SK-N-SH (cell line): ENCODE data around the gene EIF6. TPM values are rescaled to one million over a fixed set of nuclear protein-coding genes. Genes with fewer than 3 reads are reported as not detected.
A peak's percentile ranks its signal among the peaks of the same experiment; 100 is the strongest.

Source experiments
- CTCF ChIA-PET: fragments of 300-600, 350-600 bp; formaldehyde crosslinking; extraction: SDS; loops from one replicate; lab custom pipeline; 2021; lab: Yijun Ruan, JAX
- POLR2A ChIA-PET: fragments of 350-600 bp; sonication (Branson Sonifier 250); formaldehyde crosslinking; extraction: SDS; loops from one replicate; lab custom pipeline; 2020; ENCODE audit warnings: antibody characterized with exemption, inconsistent platforms; lab: Yijun Ruan, JAX
- DNase-seq: peaks from one replicate; pipeline ENCODE4 v3.0.0; 2012
- H2AFZ ChIP-seq: fragments of 200-600 bp; sonication (generic); 2 replicates; pipeline ENCODE4 v1.8.1; 2016; ENCODE audit warnings: antibody characterized with exemption, mild to moderate bottlenecking, low read depth
- H3F3A ChIP-seq: fragments of 200-600 bp; sonication (generic); replicated peaks from 2 replicates; pipeline ENCODE3; 2016; ENCODE audit warnings: antibody characterized with exemption, mild to moderate bottlenecking; ENCODE audit not compliant: insufficient read depth
- H3K27ac ChIP-seq, 2 experiments: fragments of 200-500 bp in 1 of 2; fragments of 200-600 bp in 1 of 2; sonication (Bioruptor generic) in 1 of 2; sonication (generic), shearing (Covaris generic) in 1 of 2; 2 replicates each; pipeline versions ENCODE4 v1.5.1 to v1.6.1; 2014 to 2016; ENCODE audit warnings: low read depth in 2 of 2, inconsistent platforms in 1 of 2, low read length in 1 of 2, mild to moderate bottlenecking in 1 of 2, mixed read lengths in 1 of 2
- H3K27me3 ChIP-seq: fragments of 200-600 bp; sonication (generic), shearing (Covaris generic); 2 replicates; pipeline ENCODE4 v1.6.1; 2016; ENCODE audit warnings: mixed run types; ENCODE audit not compliant: insufficient read depth
- H3K36me3 ChIP-seq, 2 experiments: fragments of 200-500 bp in 1 of 2; fragments of 200-600 bp in 1 of 2; sonication (Bioruptor generic) in 1 of 2; sonication (generic) in 1 of 2; replicated peaks in 1 of 2; 2 replicates each; pipeline versions ENCODE3 to v1.5.1; 2014 to 2016; ENCODE audit warnings: low read length in 1 of 2, mild to moderate bottlenecking in 1 of 2; ENCODE audit not compliant: insufficient read depth in 2 of 2, control insufficient read depth in 1 of 2
- H3K4me1 ChIP-seq, 2 experiments: fragments of 200-500 bp in 1 of 2; fragments of 200-600 bp in 1 of 2; sonication (Bioruptor generic) in 1 of 2; sonication (generic), shearing (Covaris generic) in 1 of 2; 2 replicates each; pipeline versions ENCODE4 v1.5.1 to v1.6.1; 2014 to 2016; ENCODE audit warnings: low read depth in 1 of 2, low read length in 1 of 2, mixed run types in 1 of 2; ENCODE audit not compliant: insufficient read depth in 2 of 2, control insufficient read depth in 1 of 2
- H3K4me2 ChIP-seq: fragments of 200-600 bp; sonication (generic), shearing (Covaris generic); 2 replicates; pipeline ENCODE4 v1.6.1; 2017; ENCODE audit warnings: mixed run types
- H3K4me3 ChIP-seq, 2 experiments: fragments of 200-500 bp in 1 of 2; fragments of 200-600 bp in 1 of 2; sonication (Bioruptor generic) in 1 of 2; sonication (generic), shearing (Covaris generic) in 1 of 2; 2 replicates each; pipeline versions ENCODE4 v1.5.1 to v1.8.1; 2014 to 2016; ENCODE audit warnings: low read depth in 2 of 2, inconsistent platforms in 1 of 2, low read length in 1 of 2, mild to moderate bottlenecking in 1 of 2, mixed read lengths in 1 of 2, moderate library complexity in 1 of 2
- H3K79me2 ChIP-seq: fragments of 200-600 bp; sonication (generic); 2 replicates; pipeline ENCODE4 v1.8.1; 2017; ENCODE audit warnings: mild to moderate bottlenecking; ENCODE audit not compliant: insufficient read depth
- H3K9ac ChIP-seq: fragments of 200-600 bp; sonication (generic); 2 replicates; pipeline ENCODE4 v1.6.1; 2017; ENCODE audit warnings: mixed run types
- H3K9me2 ChIP-seq: fragments of 200-600 bp; sonication (generic); 2 replicates; pipeline ENCODE4 v1.6.1; 2017; ENCODE audit warnings: mixed run types
- H3K9me3 ChIP-seq: fragments of 200-600 bp; sonication (generic); 2 replicates; pipeline ENCODE4 v1.6.1; 2017; ENCODE audit warnings: mixed run types, mild to moderate bottlenecking, moderate library complexity
- H4K20me1 ChIP-seq: fragments of 200-600 bp; sonication (generic); 2 replicates; pipeline ENCODE4 v1.6.1; 2017; ENCODE audit warnings: mild to moderate bottlenecking, mixed run types; ENCODE audit not compliant: insufficient read depth
- CHD2 ChIP-seq: fragments of 150-350 bp; IDR thresholded peaks from 2 replicates; pipeline ENCODE4 v1.6.1; 2018; ENCODE audit warnings: low read length; ENCODE audit not compliant: partially characterized antibody
- ELF1 ChIP-seq: IDR thresholded peaks from 2 replicates; pipeline ENCODE4 v1.4.0; 2012
- EP300 ChIP-seq, 2 experiments: IDR thresholded peaks; 2 replicates each; pipeline versions ENCODE4 v1.4.0 to v1.6.1; 2012; ENCODE audit warnings: borderline replicate concordance in 1 of 2, low read depth in 1 of 2, low read length in 1 of 2
- GABPA ChIP-seq: IDR thresholded peaks from 2 replicates; pipeline ENCODE4 v1.4.0; 2012; ENCODE audit warnings: low read depth, mild to moderate bottlenecking
- JUND ChIP-seq: IDR thresholded peaks from 2 replicates; pipeline ENCODE4 v1.4.0; 2012
- MEF2A ChIP-seq: IDR thresholded peaks from 2 replicates; pipeline ENCODE4 v1.4.0; 2012; ENCODE audit warnings: low read depth, borderline replicate concordance
- MXI1 ChIP-seq: IDR thresholded peaks from 2 replicates; pipeline ENCODE4 v1.6.1; 2012; ENCODE audit warnings: mild to moderate bottlenecking, low read depth, low read length, improper control_type of control experiment
- NFIC ChIP-seq: IDR thresholded peaks from 2 replicates; pipeline ENCODE4 v1.4.0; 2012; ENCODE audit warnings: borderline replicate concordance
- POLR2AphosphoS5 ChIP-seq: IDR thresholded peaks from 2 replicates; pipeline ENCODE4 v1.6.1; 2012; ENCODE audit warnings: low read depth, low read length
- RCOR1 ChIP-seq: fragments of 150-350 bp; IDR thresholded peaks from 2 replicates; pipeline ENCODE4 v1.6.1; 2017; ENCODE audit warnings: antibody characterized with exemption, low read length
- RFX5 ChIP-seq: IDR thresholded peaks from 2 replicates; pipeline ENCODE4 v1.6.1; 2012; ENCODE audit warnings: mild to moderate bottlenecking, improper control_type of control experiment, low read length
- SIN3A ChIP-seq: IDR thresholded peaks from 2 replicates; pipeline ENCODE4 v1.6.1; 2012; ENCODE audit warnings: low read depth, mild to moderate bottlenecking, low read length, moderate library complexity, borderline replicate concordance
- SMC3 ChIP-seq: IDR thresholded peaks from 2 replicates; pipeline ENCODE4 v1.6.1; 2012; ENCODE audit warnings: low read depth, low read length, improper control_type of control experiment
- TAF1 ChIP-seq: IDR thresholded peaks from 2 replicates; pipeline ENCODE4 v1.6.1; 2012; ENCODE audit warnings: low read depth, mild to moderate bottlenecking, low read length, moderate library complexity, borderline replicate concordance
- TEAD4 ChIP-seq: IDR thresholded peaks from 2 replicates; pipeline ENCODE4 v1.4.0; 2012; ENCODE audit warnings: mild to moderate bottlenecking, borderline replicate concordance; ENCODE audit not compliant: insufficient read depth
- USF1 ChIP-seq: IDR thresholded peaks from 2 replicates; pipeline ENCODE4 v1.4.0; 2012; ENCODE audit warnings: low read depth, borderline replicate concordance
- ZBTB33 ChIP-seq: IDR thresholded peaks from 2 replicates; pipeline ENCODE4 v1.4.0; 2012; ENCODE audit warnings: low read depth, borderline replicate concordance
- WGBS: methylation state at CpG from one replicate; pipeline ENCODE4 v1.1.6; 2017; ENCODE audit warnings: low lambda C conversion rate; 5-methylcytosine and 5-hydroxymethylcytosine counted together
- polyA plus RNA-seq, 3 experiments: library from polyadenylated mRNA; depleted of rRNA; stranded (reverse); fragments of >200 nt; gene quantifications; 2 replicates each; pipeline ENCODE4 v1.2.3, GENCODE V29; 2012
- TF ChIP-seq, protein P1 (sequence below): IDR thresholded peaks from 2 replicates; pipeline ENCODE4 v1.4.0; 2012; ENCODE audit warnings: low read depth

The EIF6 gene
- polyA plus RNA-seq (2012; rRNA removed): 343 and 356 TPM in 2 replicates
- polyA plus RNA-seq (2012; cell fraction: cytosol; rRNA removed): 174 and 232 TPM in 2 replicates
- 485 and 538 TPM in 2 replicates for polyA plus RNA-seq (2012; cell fraction: nucleus; rRNA removed)

GRCh38 chr20:35284267-35284991 lies at the start of gene EIF6:
Gene EIF6, minus strand, starts transcription at chr20:35284772. Its CDS starts 285 bp downstream, at chr20:35284487.
- peak within 1 kb of the TSS; percentile 71 to 80 for H3K4me3 ChIP-seq
- DNase-seq: peak; percentile 96
- peak within 1 kb of the TSS; percentile 81 for H3K9ac ChIP-seq
- H3K79me2 ChIP-seq: peaks cover 43% of the 10 kb centered on the region
- no peaks in the 10 kb centered on the region for H4K20me1 ChIP-seq
- no peak for TF ChIP-seq EP300 (IDR thresholded peaks at IDR 0.05; ENCODE audit: borderline replicate concordance in 1 of 2, low read depth in 1 of 2, low read length in 1 of 2)
- peak; percentile 91 for TF ChIP-seq MXI1
- TF ChIP-seq RFX5: 0 out of 2 replicates have a peak, but pooled peaks have one; percentile 23
- no peak; the same call in 1 of the 2 replicates for TF ChIP-seq NFIC
- no peak for TF ChIP-seq SMC3
- TF ChIP-seq SIN3A: peak; percentile 86; the same call in 1 of the 2 replicates
- TF ChIP-seq POLR2AphosphoS5: peak; percentile 83
- no peak for TF ChIP-seq MEF2A
- peak; percentile 91 for TF ChIP-seq GABPA
- 0 out of 2 replicates have a peak, but pooled peaks have one; percentile 20 for TF ChIP-seq RCOR1
- 0 out of 2 replicates have a peak, but pooled peaks have one; percentile 13 for TF ChIP-seq TEAD4
- no peak for TF ChIP-seq USF1
- TF ChIP-seq ELF1: peak; percentile 86
- TF ChIP-seq CHD2: no peak
- 0 out of 2 replicates have a peak, but pooled peaks have one; percentile 43 for TF ChIP-seq ZBTB33
- no peak for TF ChIP-seq JUND
- peak; percentile 81 for TF ChIP-seq TAF1
- TF ChIP-seq, protein P1, sequence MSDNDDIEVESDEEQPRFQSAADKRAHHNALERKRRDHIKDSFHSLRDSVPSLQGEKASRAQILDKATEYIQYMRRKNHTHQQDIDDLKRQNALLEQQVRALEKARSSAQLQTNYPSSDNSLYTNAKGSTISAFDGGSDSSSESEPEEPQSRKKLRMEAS: peak; percentile 93
- no peaks in the 10 kb centered on the region for H3K9me3 ChIP-seq
- no peaks in the 10 kb centered on the region for H3K27me3 ChIP-seq
- H3K36me3 ChIP-seq: peaks cover 16 to 26% of the 10 kb centered on the region in 2 experiments
- H3K4me2 ChIP-seq: peak within 1 kb of the TSS; percentile 76
- H3K27ac ChIP-seq: peak within 1 kb of the TSS; percentile 67 to 75
- H3F3A ChIP-seq: peaks cover 20% of the 10 kb centered on the region
- 0% methylated on average over 23 of the region's 61 CpGs for WGBS
- ChIA-PET POLR2A (interaction anchor here (0.6 to 1.7 kb wide), 5 partner anchors 12 to 171 kb away, joined by 3 to 9 read pairs (median 3); partner anchors contain the start of gene CEP250), CTCF (interaction anchor here (0.8 to 4.0 kb wide), 3 partner anchors 20 to 43 kb away, joined by 3 to 20 read pairs (median 3); no protein-coding TSS in a partner anchor)
- H2AFZ ChIP-seq: peak within 1 kb of the TSS; percentile 89
- H3K9me2 ChIP-seq: no peaks in the 10 kb centered on the region
- peaks cover 0 to 11% of the 10 kb centered on the region in 2 experiments; a peak in 3 of 4 replicates for H3K4me1 ChIP-seq
